Neuronal stem cell (in vitro differentiated cells): ENCODE data around the gene SPOCD1.

Experiments
- DNase-seq: peaks from one replicate; pipeline ENCODE4 v3.0.0-alpha.2; 2013; ENCODE audit warnings: low spot score
- H2AFZ ChIP-seq: one replicate; pipeline ENCODE4 v1.6.1; 2013; ENCODE audit warnings: mild to moderate bottlenecking, low read length, inconsistent platforms
- H2AK5ac ChIP-seq: 2 replicates; pipeline ENCODE4 v1.6.1; 2013; ENCODE audit warnings: low read depth, mild to moderate bottlenecking, inconsistent platforms, low read length, moderate library complexity, mixed read lengths
- H2BK120ac ChIP-seq: 2 replicates; pipeline ENCODE4 v1.6.1; 2013; ENCODE audit warnings: low read depth, mild to moderate bottlenecking, inconsistent platforms, low read length, moderate library complexity, mixed read lengths
- H2BK12ac ChIP-seq: one replicate; pipeline ENCODE4 v1.6.1; 2013; ENCODE audit warnings: low read length, inconsistent platforms
- H2BK15ac ChIP-seq: 2 replicates; pipeline ENCODE4 v1.6.1; 2013; ENCODE audit warnings: mild to moderate bottlenecking, low read length, inconsistent platforms, mixed read lengths
- H2BK5ac ChIP-seq: one replicate; pipeline ENCODE4 v1.6.1; 2013; ENCODE audit warnings: inconsistent platforms, mild to moderate bottlenecking, low read length, moderate library complexity
- H3K14ac ChIP-seq: one replicate; pipeline ENCODE4 v1.6.1; 2013; ENCODE audit warnings: low read length, inconsistent platforms
- H3K18ac ChIP-seq: 2 replicates; pipeline ENCODE4 v1.6.1; 2013; ENCODE audit warnings: low read length, inconsistent platforms
- H3K23ac ChIP-seq: 2 replicates; pipeline ENCODE4 v1.6.1; 2013; ENCODE audit warnings: low read depth, mild to moderate bottlenecking, mixed read lengths, low read length, inconsistent platforms; ENCODE audit not compliant: poor library complexity
- H3K27ac ChIP-seq: replicated peaks from 3 replicates; pipeline ENCODE4 v1.5.1; 2013; ENCODE audit warnings: low read length, inconsistent platforms
- H3K27me3 ChIP-seq, 3 experiments: 2 replicates each; pipeline ENCODE4 v1.6.1; 2013; ENCODE audit warnings: low read length in 3 of 3, mild to moderate bottlenecking in 2 of 3, inconsistent platforms in 1 of 3, low read depth in 1 of 3, mixed read lengths in 1 of 3, moderate library complexity in 1 of 3; ENCODE audit not compliant: control insufficient read depth in 3 of 3, insufficient read depth in 3 of 3
- H3K36me3 ChIP-seq, 2 donors: replicated peaks in 1 of 2; 2 replicates each; pipeline ENCODE4 v1.6.1; 2013; ENCODE audit warnings: low read length in 2 of 2; ENCODE audit not compliant: control insufficient read depth in 2 of 2, insufficient read depth in 2 of 2
- H3K4ac ChIP-seq: 2 replicates; pipeline ENCODE4 v1.6.1; 2013; ENCODE audit warnings: inconsistent platforms, mild to moderate bottlenecking, low read length, moderate library complexity
- H3K4me1 ChIP-seq, 2 donors: 1 replicate in 1 of 2; 2 replicates in 1 of 2; pipeline ENCODE4 v1.6.1; 2013; ENCODE audit warnings: low read length in 2 of 2, low read depth in 1 of 2; ENCODE audit not compliant: control insufficient read depth in 2 of 2, insufficient read depth in 1 of 2
- H3K4me2 ChIP-seq: one replicate; pipeline ENCODE4 v1.6.1; 2013; ENCODE audit warnings: mild to moderate bottlenecking, low read length, inconsistent platforms; ENCODE audit not compliant: insufficient read depth, poor library complexity, severe bottlenecking
- H3K4me3 ChIP-seq, 2 donors: 2 replicates each; pipeline ENCODE4 v1.5.1; 2013; ENCODE audit warnings: low read length in 2 of 2, mild to moderate bottlenecking in 2 of 2, inconsistent platforms in 1 of 2, moderate library complexity in 1 of 2
- H3K79me1 ChIP-seq: one replicate; pipeline ENCODE4 v1.6.1; 2013; ENCODE audit warnings: low read depth, mild to moderate bottlenecking, inconsistent platforms, low read length, moderate library complexity
- H3K9ac ChIP-seq: one replicate; pipeline ENCODE4 v1.6.1; 2013; ENCODE audit warnings: mild to moderate bottlenecking, low read depth, low read length, inconsistent platforms; ENCODE audit not compliant: poor library complexity
- H3K9me3 ChIP-seq, 2 donors: replicated peaks in 1 of 2; 2 replicates each; pipeline versions ENCODE3 to v1.6.1; 2013; ENCODE audit warnings: low read length in 2 of 2, mild to moderate bottlenecking in 2 of 2, inconsistent platforms in 1 of 2, low read depth in 1 of 2, mixed read lengths in 1 of 2, moderate library complexity in 1 of 2; ENCODE audit not compliant: control insufficient read depth in 2 of 2, insufficient read depth in 1 of 2
- H4K8ac ChIP-seq: one replicate; pipeline ENCODE4 v1.6.1; 2013; ENCODE audit warnings: low read depth, mild to moderate bottlenecking, inconsistent platforms, low read length, moderate library complexity
- H4K91ac ChIP-seq: one replicate; pipeline ENCODE4 v1.6.1; 2013; ENCODE audit warnings: low read length, low read depth, mild to moderate bottlenecking, inconsistent platforms; ENCODE audit not compliant: poor library complexity
- WGBS, 2 donors: extraction: QIAGEN DNeasy Blood & Tissue Kit; methylation state at CpG; one replicate each; pipeline ENCODE4 v1.1.7; 2013; ENCODE audit warnings: missing lambda C conversion rate in 2 of 2, mixed read lengths in 1 of 2; ENCODE audit not compliant: insufficient read length in 2 of 2, insufficient replicate concordance in 1 of 2; ENCODE audit errors: extremely low coverage in 2 of 2; 5-methylcytosine and 5-hydroxymethylcytosine counted together

The SPOCD1 gene

DNA sequence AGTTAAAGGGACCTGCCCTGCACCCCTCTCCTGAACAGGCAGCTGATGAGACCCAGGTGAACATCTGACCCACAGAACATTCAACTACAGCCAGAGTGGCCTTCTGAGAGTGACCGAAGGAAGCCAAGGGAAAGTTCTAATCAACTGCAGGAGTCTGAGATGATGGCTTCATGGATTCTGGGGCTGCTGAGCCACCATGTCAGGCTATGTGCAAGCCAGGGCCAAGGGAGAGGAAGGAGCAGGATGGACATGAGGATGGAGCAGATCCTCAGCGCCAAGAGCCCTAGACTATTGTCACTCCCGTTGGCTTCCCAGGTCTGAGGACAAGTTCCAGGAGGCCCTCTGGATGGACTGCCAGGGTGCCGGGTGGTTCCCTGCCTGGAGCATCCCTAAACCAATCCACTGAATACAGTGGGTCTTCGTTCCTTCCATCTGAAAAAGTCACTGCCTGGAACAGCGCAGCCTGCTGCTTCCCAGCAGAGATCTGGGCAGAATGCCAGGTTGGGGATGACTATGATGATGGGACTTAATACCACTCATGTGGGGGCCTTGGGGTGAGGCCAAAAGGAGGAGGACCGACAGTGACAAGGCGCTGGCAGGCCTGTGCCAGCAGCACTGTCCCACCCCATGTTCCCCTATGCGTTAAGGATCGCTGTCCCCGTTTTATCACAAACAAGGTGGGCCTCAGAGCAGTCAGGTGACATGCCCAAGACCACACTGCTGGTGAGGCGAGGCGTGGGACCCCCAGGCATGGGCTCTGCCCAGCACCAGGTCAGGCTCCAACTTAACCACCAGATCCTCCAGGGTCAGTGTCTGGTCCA, 19.8 kb downstream of the SPOCD1 start:
- no peak for DNase-seq
- H3K4ac ChIP-seq: no peak overlapping the region
- peaks cover 22 to 29% of the 10 kb centered on the region in 2 donors for H3K4me1 ChIP-seq
- no CpG with 5 or more reads among the region's 13 CpGs for WGBS, 2 donors
- H4K8ac ChIP-seq: no peak overlapping the region
- peak overlapping the region; percentile 10 for H3K9ac ChIP-seq
- H4K91ac ChIP-seq: no peak overlapping the region
- H2BK15ac ChIP-seq: peak overlapping the region; percentile 39
- H3K4me2 ChIP-seq: no peak overlapping the region
- H2BK12ac ChIP-seq: peak overlapping the region; percentile 60
- H3K9me3 ChIP-seq: no peaks in the 10 kb centered on the region
- H3K27ac ChIP-seq: no peak overlapping the region
- peaks cover 0 to 32% (median 0%) of the 10 kb centered on the region in 3 experiments for H3K27me3 ChIP-seq
- H3K4me3 ChIP-seq: no peak overlapping the region
- H3K18ac ChIP-seq: peak overlapping the region; percentile 54
- H2BK120ac ChIP-seq: no peak overlapping the region
- H3K14ac ChIP-seq: peak overlapping the region; percentile 25
- peak overlapping the region; percentile 38 for H3K23ac ChIP-seq
- H2AK5ac ChIP-seq: peak overlapping the region; percentile 3
- H3K36me3 ChIP-seq: no peaks in the 10 kb centered on the region
- H2BK5ac ChIP-seq: no peak overlapping the region
- H3K79me1 ChIP-seq: no peaks in the 10 kb centered on the region
- H2AFZ ChIP-seq: no peak overlapping the region

GRCh38 chr1:31795096-31795675, 20.6 kb downstream of the SPOCD1 start:
- Histone ChIP-seq H2BK5ac (no peak overlapping the region), H3K4ac (no peak overlapping the region), H2AK5ac (no peak overlapping the region), H3K9ac (no peak overlapping the region), H4K8ac (no peak overlapping the region), H3K4me1 (peaks cover 19 to 27% of the 10 kb centered on the region in 2 donors), H3K9me3 (no peaks in the 10 kb centered on the region), H3K79me1 (no peaks in the 10 kb centered on the region), H3K14ac (no peak overlapping the region), H2BK12ac (no peak overlapping the region), H2BK15ac (no peak overlapping the region), H3K36me3 (no peaks in the 10 kb centered on the region), H2AFZ (no peak overlapping the region), H3K4me2 (no peak overlapping the region), H4K91ac (no peak overlapping the region), H3K4me3 (no peak overlapping the region), H3K18ac (no peak overlapping the region), H3K23ac (no peak overlapping the region), H3K27me3 (peaks cover 0 to 32% (median 0%) of the 10 kb centered on the region in 3 experiments), H3K27ac (no peak overlapping the region), H2BK120ac (no peak overlapping the region)
- no CpG with 5 or more reads among the region's 2 CpGs for WGBS, 2 donors
- DNase-seq: no peak

- peak overlapping the region; percentile 62 for H2BK15ac ChIP-seq
- peak overlapping the region; percentile 95 for H2BK12ac ChIP-seq
- DNase-seq: no peak
- H3K9me3 ChIP-seq: no peaks in the 10 kb centered on the region
- H3K18ac ChIP-seq: no peak overlapping the region
- H3K9ac ChIP-seq: peak overlapping the region; percentile 10
- H2BK120ac ChIP-seq: no peak overlapping the region
- H3K36me3 ChIP-seq: no peaks in the 10 kb centered on the region
- no peak overlapping the region for H3K14ac ChIP-seq
- peaks cover 13 to 18% of the 10 kb centered on the region in 2 donors for H3K4me1 ChIP-seq
- no peak overlapping the region for H3K4ac ChIP-seq
- no peak overlapping the region for H2AFZ ChIP-seq
- H2AK5ac ChIP-seq: peak overlapping the region; percentile 84
- H4K91ac ChIP-seq: no peak overlapping the region
- no peak overlapping the region for H3K27ac ChIP-seq
- H3K79me1 ChIP-seq: no peaks in the 10 kb centered on the region
- H4K8ac ChIP-seq: no peak overlapping the region
- no CpG with 5 or more reads among the region's 13 CpGs for WGBS, 2 donors
- no peak overlapping the region for H3K4me2 ChIP-seq
- H3K27me3 ChIP-seq: peaks cover 0 to 31% (median 0%) of the 10 kb centered on the region in 3 experiments
- H3K4me3 ChIP-seq: no peak overlapping the region
- H3K23ac ChIP-seq: peak overlapping the region; percentile 86
- H2BK5ac ChIP-seq: no peak overlapping the region
Measured at GRCh38 chr1:31793586-31794285, 22.1 kb downstream of the SPOCD1 start.

DNA sequence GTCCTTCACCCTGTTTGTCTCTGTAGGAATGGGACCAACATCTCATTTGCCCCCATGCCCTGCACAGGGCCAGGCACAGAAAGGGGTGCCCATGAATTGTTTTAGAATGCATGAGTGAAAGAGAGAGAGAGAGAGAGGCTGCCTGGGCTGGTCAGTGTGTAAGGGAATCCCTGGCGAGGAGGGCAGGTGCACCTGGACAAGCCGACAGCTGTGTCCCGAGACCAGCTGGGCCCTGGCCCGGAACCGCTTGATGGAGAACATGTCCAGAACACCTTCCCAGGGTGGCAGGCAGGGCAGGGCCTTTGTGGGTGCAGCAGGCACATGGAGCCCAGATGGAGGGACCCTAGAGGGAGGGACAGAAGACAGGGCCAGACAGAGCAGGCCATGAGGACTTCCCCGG, 22.7 kb downstream of the SPOCD1 start:
- no peak for DNase-seq
- H3K79me1 ChIP-seq: no peaks in the 10 kb centered on the region
- peaks cover 7 to 12% of the 10 kb centered on the region in 2 donors for H3K4me1 ChIP-seq
- peak overlapping the region; percentile 62 for H2BK15ac ChIP-seq
- peak overlapping the region; percentile 95 for H2BK12ac ChIP-seq
- peak overlapping the region; percentile 33 for H3K9ac ChIP-seq
- H3K14ac ChIP-seq: no peak overlapping the region
- H2AFZ ChIP-seq: no peak overlapping the region
- no CpG with 5 or more reads among the region's 6 CpGs for WGBS, 2 donors
- no peak overlapping the region for H3K4me3 ChIP-seq
- H3K4ac ChIP-seq: no peak overlapping the region
- H3K18ac ChIP-seq: peak overlapping the region; percentile 39
- H2AK5ac ChIP-seq: peak overlapping the region; percentile 84
- no peak overlapping the region for H2BK5ac ChIP-seq
- H3K27ac ChIP-seq: no peak overlapping the region
- no peak overlapping the region for H3K4me2 ChIP-seq
- no peak overlapping the region for H4K91ac ChIP-seq
- no peaks in the 10 kb centered on the region for H3K36me3 ChIP-seq
- peaks cover 0 to 25% (median 0%) of the 10 kb centered on the region in 3 experiments for H3K27me3 ChIP-seq
- no peak overlapping the region for H2BK120ac ChIP-seq
- no peak overlapping the region for H4K8ac ChIP-seq
- H3K9me3 ChIP-seq: no peaks in the 10 kb centered on the region
- H3K23ac ChIP-seq: peak overlapping the region; percentile 86
